ENCODE data around the gene FRMPD2.
"Not testable (repeated sequence)": the region's sequence is repeated elsewhere in the genome, so short reads cannot be mapped to it uniquely, and the experiment has no call there.

FRMPD2 gene

DNA sequence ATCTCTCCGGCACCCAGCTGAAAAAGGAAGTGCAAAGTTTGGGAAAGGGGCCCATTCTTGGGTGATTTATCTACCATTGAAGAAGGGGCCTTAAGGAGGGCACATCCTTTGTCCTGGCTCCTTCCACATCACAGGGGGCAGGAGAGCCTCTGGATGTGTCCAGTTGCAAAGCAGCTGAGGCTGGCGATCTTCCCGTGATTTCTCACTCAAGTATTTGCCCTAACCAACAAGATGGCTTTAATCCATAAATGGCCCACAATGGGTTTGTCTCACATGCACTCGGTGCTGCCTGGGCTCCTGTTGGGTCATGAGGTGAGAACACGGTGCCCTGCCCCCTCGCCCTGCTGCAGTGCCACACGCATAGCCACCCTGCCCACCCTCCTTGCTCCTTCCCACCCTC, 14.2 kb upstream of the FRMPD2 start:
- TF ChIP-seq, protein P1, sequence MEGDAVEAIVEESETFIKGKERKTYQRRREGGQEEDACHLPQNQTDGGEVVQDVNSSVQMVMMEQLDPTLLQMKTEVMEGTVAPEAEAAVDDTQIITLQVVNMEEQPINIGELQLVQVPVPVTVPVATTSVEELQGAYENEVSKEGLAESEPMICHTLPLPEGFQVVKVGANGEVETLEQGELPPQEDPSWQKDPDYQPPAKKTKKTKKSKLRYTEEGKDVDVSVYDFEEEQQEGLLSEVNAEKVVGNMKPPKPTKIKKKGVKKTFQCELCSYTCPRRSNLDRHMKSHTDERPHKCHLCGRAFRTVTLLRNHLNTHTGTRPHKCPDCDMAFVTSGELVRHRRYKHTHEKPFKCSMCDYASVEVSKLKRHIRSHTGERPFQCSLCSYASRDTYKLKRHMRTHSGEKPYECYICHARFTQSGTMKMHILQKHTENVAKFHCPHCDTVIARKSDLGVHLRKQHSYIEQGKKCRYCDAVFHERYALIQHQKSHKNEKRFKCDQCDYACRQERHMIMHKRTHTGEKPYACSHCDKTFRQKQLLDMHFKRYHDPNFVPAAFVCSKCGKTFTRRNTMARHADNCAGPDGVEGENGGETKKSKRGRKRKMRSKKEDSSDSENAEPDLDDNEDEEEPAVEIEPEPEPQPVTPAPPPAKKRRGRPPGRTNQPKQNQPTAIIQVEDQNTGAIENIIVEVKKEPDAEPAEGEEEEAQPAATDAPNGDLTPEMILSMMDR (IDR thresholded peaks at IDR 0.05; ENCODE audit: low read depth, low read length): no peak
- DNase-seq (ENCODE audit: extremely low read depth, low read depth): no peak

DNA sequence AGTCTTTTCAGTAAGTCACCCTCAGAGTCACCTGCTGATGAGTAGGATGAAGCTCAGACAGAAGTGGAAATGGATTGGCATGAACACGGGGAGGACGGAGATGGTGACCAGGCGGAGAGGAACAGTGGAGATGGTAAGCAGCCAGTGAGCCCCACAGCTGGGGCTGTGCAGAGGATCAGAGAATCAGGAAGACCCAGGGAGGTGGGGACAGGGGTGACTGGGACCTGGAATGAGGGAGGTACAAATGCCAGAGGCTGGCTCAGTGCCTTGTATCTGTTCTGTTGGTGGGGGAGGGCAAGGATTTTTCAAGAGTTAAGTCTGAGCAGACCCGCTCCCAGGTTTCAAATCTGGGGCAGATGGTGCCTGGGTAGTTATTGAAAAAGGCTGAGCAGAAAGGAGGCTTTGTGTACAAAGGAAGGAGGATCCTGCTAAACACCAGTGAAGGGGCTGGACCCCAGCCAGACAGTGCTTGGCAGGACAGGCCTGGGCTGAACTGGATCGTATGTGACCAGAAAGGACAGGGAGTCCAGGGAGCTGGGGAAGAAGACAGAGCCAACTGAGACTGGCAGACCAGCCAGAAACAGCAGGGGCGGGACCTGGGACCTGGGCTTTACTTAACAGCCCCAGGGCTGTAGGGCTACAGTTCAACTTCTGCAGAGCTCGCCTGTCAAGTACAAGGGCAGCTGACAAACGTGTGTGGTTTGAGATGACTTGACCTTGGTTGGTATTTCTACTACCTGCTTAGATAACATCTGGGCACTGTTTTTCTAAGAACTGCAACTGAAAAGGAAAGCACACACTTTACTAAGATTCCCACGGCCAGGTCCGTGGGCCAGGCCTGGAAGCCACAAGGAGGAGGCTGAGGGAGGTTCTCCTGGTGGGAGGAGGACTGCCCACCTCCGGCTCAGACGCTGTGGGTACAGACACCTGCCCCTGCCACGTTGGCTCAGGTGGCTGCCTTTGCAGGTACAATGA, 13.2 kb upstream of the FRMPD2 start:
- no peak for DNase-seq (ENCODE audit: extremely low read depth, low read depth)
- TF ChIP-seq, protein P1 (IDR thresholded peaks at IDR 0.05; ENCODE audit: low read depth, low read length): no peak

GRCh38 chr10:48286356-48286755, 11.9 kb upstream of the FRMPD2 start:
- DNase-seq (ENCODE audit: extremely low read depth, low read depth): no peak
- TF ChIP-seq, protein P1 (IDR thresholded peaks at IDR 0.05; ENCODE audit: low read depth, low read length): no peak

DNA sequence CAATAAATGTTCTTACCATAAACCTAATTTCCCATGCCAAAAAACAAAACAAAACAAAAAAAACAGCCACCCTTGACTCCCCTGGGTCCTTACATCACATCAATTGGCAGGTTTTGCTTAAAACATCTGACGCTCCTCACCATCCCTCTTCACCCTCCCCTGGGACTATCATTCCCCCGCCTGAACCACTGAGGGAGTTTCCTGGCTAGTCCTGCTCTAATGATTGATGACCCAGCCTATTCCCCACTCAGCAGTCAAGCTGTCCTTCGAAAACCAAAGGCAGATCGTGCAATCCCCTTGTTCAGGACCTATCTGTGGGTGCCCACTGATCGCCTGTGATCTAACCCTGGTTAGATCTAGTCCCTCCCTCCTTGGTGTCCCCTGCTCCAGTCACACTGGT, 11.2 kb upstream of the FRMPD2 start:
- no peak for DNase-seq (ENCODE audit: extremely low read depth, low read depth)

GRCh38 chr10:48284811-48285210, 10.3 kb upstream of the FRMPD2 start:
- TF ChIP-seq, protein P1 (IDR thresholded peaks at IDR 0.05; ENCODE audit: low read depth, low read length): no peak
- no peak for DNase-seq (ENCODE audit: extremely low read depth, low read depth)

More for the DNA sequence above, 11.2 kb upstream of the FRMPD2 start:
- TF ChIP-seq, protein P1 (IDR thresholded peaks at IDR 0.05; ENCODE audit: low read depth, low read length): no peak

DNA sequence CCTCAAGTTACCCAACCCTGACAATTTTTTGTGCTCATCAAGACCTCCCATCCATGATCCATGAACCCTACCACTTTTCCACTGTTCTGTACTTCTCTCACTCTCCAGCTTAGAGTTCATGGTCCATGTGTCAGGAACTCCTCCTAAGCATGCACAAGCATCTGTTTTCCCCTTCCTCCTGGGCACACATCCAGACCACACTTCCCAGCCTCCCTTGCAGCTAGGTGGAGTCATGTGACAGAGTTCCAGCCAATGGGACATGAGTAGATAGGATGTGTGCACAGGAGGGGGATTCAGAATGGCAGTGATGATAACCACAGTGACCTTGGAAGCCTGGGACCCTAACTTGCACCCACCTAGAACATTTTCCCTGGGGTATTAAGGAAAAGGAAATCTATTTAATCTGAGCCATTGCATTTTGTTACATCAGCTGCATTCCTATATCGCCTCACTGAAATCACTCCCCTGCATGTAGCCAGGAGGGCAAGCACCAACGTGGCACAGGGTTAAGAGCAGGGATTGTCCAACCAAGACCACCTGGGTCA, 9.6 kb upstream of the FRMPD2 start:
- no peak for DNase-seq (ENCODE audit: extremely low read depth, low read depth)
- TF ChIP-seq, protein P1 (IDR thresholded peaks at IDR 0.05; ENCODE audit: low read depth, low read length): no peak

DNA sequence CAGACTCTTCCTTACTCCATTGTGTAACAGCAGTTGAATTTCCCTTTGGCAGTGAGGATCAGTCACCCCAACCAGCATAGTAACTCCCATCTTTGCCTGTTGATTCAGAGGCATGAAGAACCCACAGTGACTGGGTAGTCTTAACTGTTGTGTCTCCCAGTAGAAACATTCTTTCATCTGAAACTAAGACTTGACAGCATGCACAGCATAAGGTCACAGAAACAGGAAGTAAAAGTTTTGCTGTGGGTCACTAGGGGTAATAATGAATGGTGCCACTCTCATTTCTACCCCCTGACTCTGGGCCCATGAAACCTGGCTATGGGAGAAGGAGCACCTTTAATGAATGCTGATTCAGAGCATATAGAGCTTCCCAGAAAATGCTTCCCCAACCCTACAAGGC, 8.3 kb upstream of the FRMPD2 start:
- TF ChIP-seq, protein P1 (IDR thresholded peaks at IDR 0.05; ENCODE audit: low read depth, low read length): no peak
- DNase-seq (ENCODE audit: extremely low read depth, low read depth): no peak

- not testable (repeated sequence) for DNase-seq (ENCODE audit: extremely low read depth, low read depth)
Observed at GRCh38 chr10:48281697-48282096, 7.2 kb upstream of the FRMPD2 start.
